PC-3 (cell line): ENCODE results near the gene SPSB3. TPM values are rescaled to one million over a fixed set of nuclear protein-coding genes. Genes with fewer than 3 reads are reported as not detected.

Experiments used
- ATAC-seq: fragments of 200-7000 bp; cut with Tn5 transposase; 2 replicates; pipeline ENCODE4 v1.9.1; 2020; ENCODE audit warnings: mild to moderate bottlenecking, moderate library complexity
- BruUV-seq: library from RNA; stranded (reverse); fragments of 400-500 nt; replicated peaks from 2 replicates; lab custom pipeline; 2021; lab: Mats Ljungman, UMichigan
- CTCF ChIA-PET: fragments of 300-600 bp; sonication (Branson Sonifier 250); formaldehyde crosslinking; loops from one replicate; lab custom pipeline; 2022; ENCODE audit warnings: antibody characterized with exemption; lab: Charles Lee
- POLR2A ChIA-PET: fragments of 300-600 bp; sonication (Branson Sonifier 250); formaldehyde crosslinking; loops from one replicate; lab custom pipeline; 2022; ENCODE audit warnings: antibody characterized with exemption; ENCODE audit not compliant: unreplicated experiment; lab: Charles Lee
- DNase-seq: peaks from one replicate; pipeline ENCODE4 v3.0.0-alpha.2; 2015
- H2AFZ ChIP-seq: fragments of 300-600 bp; sonication (generic); 2 replicates; pipeline ENCODE4 v1.6.0; 2016; ENCODE audit warnings: antibody characterized with exemption, low read length
- H3F3A ChIP-seq: fragments of 300-600 bp; sonication (generic); one replicate; pipeline ENCODE4 v1.6.0; 2017; ENCODE audit warnings: antibody characterized with exemption, low read length, control low read depth, mild to moderate bottlenecking; ENCODE audit not compliant: unreplicated experiment
- H3K27ac ChIP-seq: fragments of 300-600 bp; sonication (generic); 2 replicates; pipeline ENCODE4 v1.5.1; 2016; ENCODE audit warnings: mild to moderate bottlenecking, low read length
- H3K27me3 ChIP-seq: fragments of 300-600 bp; sonication (generic); 2 replicates; pipeline ENCODE4 v1.6.1; 2016; ENCODE audit warnings: low read length, mixed read lengths
- H3K36me3 ChIP-seq: fragments of 300-600 bp; sonication (generic); 2 replicates; pipeline ENCODE4 v1.6.1; 2016; ENCODE audit warnings: low read depth, mixed run types, low read length, mixed read lengths
- H3K4me1 ChIP-seq: fragments of 300-600 bp; sonication (generic); 2 replicates; pipeline ENCODE4 v1.5.1; 2016; ENCODE audit warnings: low read length; ENCODE audit not compliant: insufficient read depth
- H3K4me2 ChIP-seq: fragments of 300-600 bp; sonication (generic); 2 replicates; pipeline ENCODE4 v1.6.0; 2016; ENCODE audit warnings: low read length
- H3K4me3 ChIP-seq: fragments of 300-600 bp; sonication (generic); 2 replicates; pipeline ENCODE4 v1.5.1; 2016; ENCODE audit warnings: mild to moderate bottlenecking, low read length, mixed read lengths
- H3K79me2 ChIP-seq: fragments of 300-600 bp; sonication (generic); 2 replicates; pipeline ENCODE4 v1.6.1; 2017; ENCODE audit warnings: low read length, mixed read lengths
- H3K9ac ChIP-seq: fragments of 300-600 bp; sonication (generic); 2 replicates; pipeline ENCODE4 v1.6.0; 2016; ENCODE audit warnings: mild to moderate bottlenecking, low read length
- H3K9me2 ChIP-seq: fragments of 300-600 bp; sonication (generic); replicated peaks from 2 replicates; pipeline ENCODE4 v1.6.1; 2016; ENCODE audit warnings: mixed run types, low read length, mixed read lengths
- H3K9me3 ChIP-seq: fragments of 300-600 bp; sonication (generic); 2 replicates; pipeline ENCODE4 v1.6.1; 2016; ENCODE audit warnings: low read length, mixed read lengths
- H4K20me1 ChIP-seq: fragments of 300-600 bp; sonication (generic); 2 replicates; pipeline ENCODE4 v1.6.1; 2016; ENCODE audit warnings: low read length, mixed read lengths
- CTCF ChIP-seq: fragments of 300-600 bp; sonication (generic); conservative IDR thresholded peaks from 2 replicates; pipeline ENCODE4 v1.5.1; 2017; ENCODE audit warnings: antibody characterized with exemption, low read depth, mild to moderate bottlenecking, low read length
- EZH2 ChIP-seq: fragments of 300-600 bp; sonication (generic); IDR thresholded peaks from one replicate; pipeline ENCODE4 v1.6.1; 2017; ENCODE audit warnings: antibody characterized with exemption, mild to moderate bottlenecking, low read length; ENCODE audit not compliant: unreplicated experiment
- EZH2phosphoT487 ChIP-seq: fragments of 300-600 bp; sonication (generic); IDR thresholded peaks from 2 replicates; pipeline ENCODE4 v1.6.1; 2018; ENCODE audit warnings: mild to moderate bottlenecking, antibody characterized with exemption, low read length, borderline replicate concordance
- intact Hi-C: fragments of 100-400 bp; cut with micrococcal nuclease; formaldehyde crosslinking; loops from 2 replicates; pipeline ENCODE4 v1.9.0; 2023
- total RNA-seq: library from RNA; depleted of rRNA; stranded (reverse); fragments of >200 nt; gene quantifications from 2 replicates; pipeline ENCODE4 v1.2.3, GENCODE V29; 2014

SPSB3 gene
- total RNA-seq, 1 experiment from 2014 or later, result 27.4 TPM

- TSS peak; percentile 6 for BruUV-seq
- ChIA-PET POLR2A (interaction anchor here (1.2 kb wide), 1 partner anchor 9 kb away, joined by 7 read pairs; the partner anchor contains the start of genes NUBP2 and SPSB3), CTCF (no interaction called here)
- H3K9ac ChIP-seq, result peak overlapping the region; percentile 93
- TF ChIP-seq EZH2 (no peak), CTCF (no peak), EZH2phosphoT487 (no peak)
- intact Hi-C loops, result loop anchor here (5.0 kb wide), 1 partner anchor 97 kb away; the partner anchor contains the start of gene JPT2
- peaks cover 34% of the 10 kb centered on the region for H3K79me2 ChIP-seq
- peaks cover 12% of the 10 kb centered on the region; the same call in 1 of the 2 replicates for H3K4me1 ChIP-seq
- DNase-seq, result no peak
- H3K27me3 ChIP-seq, result no peaks in the 10 kb centered on the region
- no peak overlapping the region for H3K27ac ChIP-seq
- H3K36me3 ChIP-seq, result no peaks in the 10 kb centered on the region
- H3K4me3 ChIP-seq, result peak overlapping the region; percentile 86
- no peaks in the 10 kb centered on the region for H3K9me3 ChIP-seq
- peaks cover 3% of the 10 kb centered on the region; the same call in 1 of the 2 replicates for H4K20me1 ChIP-seq
- H3K4me2 ChIP-seq, result peak overlapping the region; percentile 100
- peak; percentile 2; the same call in 1 of the 2 replicates for ATAC-seq
- no peaks in the 10 kb centered on the region for H3K9me2 ChIP-seq
- H3F3A ChIP-seq, result no peaks in the 10 kb centered on the region
- 0 out of 2 replicates have a peak overlapping the region, but pooled peaks have one; percentile 63 for H2AFZ ChIP-seq
Measured at GRCh38 chr16:1773703-1774447, 8.5 kb downstream of the SPSB3 start.

- ChIA-PET POLR2A (interaction anchor here (0.6 to 1.2 kb wide), 2 partner anchors 9 to 212 kb away, joined by 3 to 14 read pairs; partner anchors contain the start of genes NUBP2 and SPSB3), CTCF (no interaction called here)
- H3K36me3 ChIP-seq, result no peaks in the 10 kb centered on the region
- no peaks in the 10 kb centered on the region for H3K27me3 ChIP-seq
- H3F3A ChIP-seq, result no peaks in the 10 kb centered on the region
- peaks cover 34% of the 10 kb centered on the region for H3K79me2 ChIP-seq
- ATAC-seq (peak; percentile 44), DNase-seq (peak; percentile 75)
- H3K4me1 ChIP-seq, result peaks cover 12% of the 10 kb centered on the region; the same call in 1 of the 2 replicates
- intact Hi-C loops, result loop anchor here (5.0 kb wide), 1 partner anchor 96 kb away; the partner anchor contains the start of gene JPT2
- H4K20me1 ChIP-seq, result peaks cover 3% of the 10 kb centered on the region; the same call in 1 of the 2 replicates
- no TSS peak for BruUV-seq
- peak within 1 kb of the TSS; percentile 100 for H3K4me2 ChIP-seq
- peak within 1 kb of the TSS; percentile 86 for H3K4me3 ChIP-seq
- peak within 1 kb of the TSS; percentile 64; the same call in 1 of the 2 replicates for H2AFZ ChIP-seq
- peak within 1 kb of the TSS; percentile 65 for H3K27ac ChIP-seq
- H3K9me3 ChIP-seq, result no peaks in the 10 kb centered on the region
- peak within 1 kb of the TSS; percentile 93 for H3K9ac ChIP-seq
- TF ChIP-seq CTCF, result peak; percentile 63
- no peak for TF ChIP-seq EZH2
- no peak for TF ChIP-seq EZH2phosphoT487
- H3K9me2 ChIP-seq, result no peaks in the 10 kb centered on the region
Measured at GRCh38 chr16:1772908-1773702, 9.3 kb downstream of the SPSB3 start, which contains the start of gene MRPS34. MRPS34 (minus strand) TSS chr16:1773134; CDS start chr16:1773119, 15 bp downstream.
